Measurements from ENCODE around the gene MPV17. TPM values are rescaled to one million over a fixed set of nuclear protein-coding genes. Genes with fewer than 3 reads are reported as not detected.
"Not testable (repeated sequence)": the region's sequence is repeated elsewhere in the genome, so short reads cannot be mapped to it uniquely, and the experiment has no call there.

MPV17 gene
- total and polyA plus RNA-seq, 9 of the 15 experiments (the other 6 are each of a cell fraction or from before 2014, with no cell fraction given): 54.7 to 140 (median 70.2) TPM

DNA sequence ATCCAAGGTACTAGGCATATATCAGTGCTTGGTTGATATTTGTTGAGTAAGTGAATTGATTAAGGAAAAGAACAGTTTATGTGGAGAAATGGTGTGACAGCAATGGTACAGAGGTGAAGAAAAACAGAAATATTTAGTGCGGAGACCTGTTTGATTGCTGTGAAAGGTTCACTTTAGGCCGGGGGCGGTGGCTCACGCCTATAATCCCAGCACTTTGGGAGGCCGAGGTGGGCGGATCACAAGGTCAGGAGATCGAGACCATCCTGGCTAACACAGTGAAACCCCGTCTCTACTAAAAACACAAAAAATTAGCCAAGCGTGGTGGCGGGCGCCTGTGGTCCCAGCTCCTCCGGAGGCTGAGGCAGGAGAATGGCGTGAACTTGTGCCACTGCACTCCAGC is 54.6 kb downstream of the MPV17 start:
- in situ Hi-C loops (cut with MboI); BruUV-seq (replicated peaks); CTCF ChIA-PET (ENCODE audit: low intra/inter-chr PET ratio): not testable (repeated sequence)

DNA sequence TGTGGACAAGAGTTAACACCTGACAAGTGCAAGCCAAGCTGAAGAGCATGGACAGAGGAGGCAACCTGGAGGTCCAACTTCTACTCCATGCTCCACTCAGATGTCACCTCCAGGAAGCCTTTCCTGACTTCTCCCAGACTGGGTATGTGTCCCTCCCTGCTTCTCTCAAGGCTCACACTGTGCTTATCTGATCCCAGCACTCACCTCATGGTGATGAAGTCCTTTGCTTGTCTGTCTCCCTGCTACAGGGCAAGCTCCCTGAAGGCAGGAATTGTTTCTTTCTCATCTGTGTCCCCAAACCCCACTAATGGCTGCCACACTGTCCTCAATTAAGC is 57.4 kb downstream of the MPV17 start:
- CTCF ChIA-PET (ENCODE audit: low intra/inter-chr PET ratio): no interaction called here
- FAIRE-seq (no peak), DNase-seq (ENCODE audit: extremely low read depth in 1 of 4, low spot score in 3 of 4) (no peak), ATAC-seq (no peak)
- POLR2A ChIA-PET: interaction anchor here (1.2 kb wide), 1 partner anchor 27 kb away, joined by 4 read pairs; no protein-coding TSS in a partner anchor
- Histone ChIP-seq H3K36me3 (ENCODE audit: control insufficient read depth, insufficient read depth, low read length) (no peaks in the 10 kb centered on the region), H3K27ac (ENCODE audit: extremely low read depth, low read depth, low read length) (no peak overlapping the region), H2AFZ (ENCODE audit: low read depth, low read length) (no peak overlapping the region; the same call in 1 of the 2 replicates), H3K9me1 (ENCODE audit: control insufficient read depth, insufficient read depth, low read length) (no peaks in the 10 kb centered on the region), H3K79me2 (ENCODE audit: control insufficient read depth, insufficient read depth, low read length) (no peaks in the 10 kb centered on the region), H3K9ac (ENCODE audit: insufficient read depth in 1 of 2, low read depth in 2 of 2, low read length in 2 of 2) (no peak overlapping the region), H3K4me3 (no peak overlapping the region), H4K20me1 (replicated peaks; ENCODE audit: control insufficient read depth, insufficient read depth, low read length) (no peaks in the 10 kb centered on the region), H3K4me1 (replicated peaks in 1 of 2; ENCODE audit: control insufficient read depth in 2 of 2, insufficient read depth in 2 of 2, low read length in 2 of 2) (peaks cover 1 to 35% of the 10 kb centered on the region in 2 experiments; a peak in 4 of 5 replicates), H3K27me3 (ENCODE audit: control insufficient read depth in 2 of 2, insufficient read depth in 2 of 2, low read length in 2 of 2) (peaks cover 31 to 36% of the 10 kb centered on the region in 2 experiments; a peak in 4 of 5 replicates), H3K9me3 (replicated peaks; ENCODE audit: control insufficient read depth, insufficient read depth, low read depth, low read length) (no peaks in the 10 kb centered on the region; the same call in 1 of the 2 replicates), H3K4me2 (ENCODE audit: insufficient read depth, low read length) (no peak overlapping the region)
- TF ChIP-seq ZNF316 (IDR thresholded peaks at IDR 0.05): peak; percentile 52
- TF ChIP-seq FOXA1 (IDR thresholded peaks at IDR 0.05; ENCODE audit: borderline replicate concordance): no peak
- TF ChIP-seq RCOR1 (IDR thresholded peaks at IDR 0.05; ENCODE audit: borderline replicate concordance in 1 of 2, low read depth in 2 of 2, low read length in 2 of 2): no peak
- no peak for TF ChIP-seq KLF10 (CRISPR knock-in tag; IDR thresholded peaks at IDR 0.05)
- TF ChIP-seq U2AF1 (optimal IDR thresholded peaks at IDR 0.05; ENCODE audit: low read depth, low read length): no peak
- TF ChIP-seq ZFP36 (IDR thresholded peaks at IDR 0.05; ENCODE audit: low read depth, low read length, partially characterized antibody): peak; percentile 84
- TF ChIP-seq RBM39 (optimal IDR thresholded peaks at IDR 0.05; ENCODE audit: low read depth, low read length): no peak
- TF ChIP-seq, protein P1, sequence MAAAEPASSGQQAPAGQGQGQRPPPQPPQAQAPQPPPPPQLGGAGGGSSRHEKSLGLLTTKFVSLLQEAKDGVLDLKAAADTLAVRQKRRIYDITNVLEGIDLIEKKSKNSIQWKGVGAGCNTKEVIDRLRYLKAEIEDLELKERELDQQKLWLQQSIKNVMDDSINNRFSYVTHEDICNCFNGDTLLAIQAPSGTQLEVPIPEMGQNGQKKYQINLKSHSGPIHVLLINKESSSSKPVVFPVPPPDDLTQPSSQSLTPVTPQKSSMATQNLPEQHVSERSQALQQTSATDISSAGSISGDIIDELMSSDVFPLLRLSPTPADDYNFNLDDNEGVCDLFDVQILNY (CRISPR knock-in tag; IDR thresholded peaks at IDR 0.05): no peak
- TF ChIP-seq COPS2 (conservative IDR thresholded peaks at IDR 0.05): no peak
- TF ChIP-seq NFIC (IDR thresholded peaks at IDR 0.05): no peak
- TF ChIP-seq, protein P2, sequence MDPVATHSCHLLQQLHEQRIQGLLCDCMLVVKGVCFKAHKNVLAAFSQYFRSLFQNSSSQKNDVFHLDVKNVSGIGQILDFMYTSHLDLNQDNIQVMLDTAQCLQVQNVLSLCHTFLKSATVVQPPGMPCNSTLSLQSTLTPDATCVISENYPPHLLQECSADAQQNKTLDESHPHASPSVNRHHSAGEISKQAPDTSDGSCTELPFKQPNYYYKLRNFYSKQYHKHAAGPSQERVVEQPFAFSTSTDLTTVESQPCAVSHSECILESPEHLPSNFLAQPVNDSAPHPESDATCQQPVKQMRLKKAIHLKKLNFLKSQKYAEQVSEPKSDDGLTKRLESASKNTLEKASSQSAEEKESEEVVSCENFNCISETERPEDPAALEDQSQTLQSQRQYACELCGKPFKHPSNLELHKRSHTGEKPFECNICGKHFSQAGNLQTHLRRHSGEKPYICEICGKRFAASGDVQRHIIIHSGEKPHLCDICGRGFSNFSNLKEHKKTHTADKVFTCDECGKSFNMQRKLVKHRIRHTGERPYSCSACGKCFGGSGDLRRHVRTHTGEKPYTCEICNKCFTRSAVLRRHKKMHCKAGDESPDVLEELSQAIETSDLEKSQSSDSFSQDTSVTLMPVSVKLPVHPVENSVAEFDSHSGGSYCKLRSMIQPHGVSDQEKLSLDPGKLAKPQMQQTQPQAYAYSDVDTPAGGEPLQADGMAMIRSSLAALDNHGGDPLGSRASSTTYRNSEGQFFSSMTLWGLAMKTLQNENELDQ (CRISPR knock-in tag; IDR thresholded peaks at IDR 0.05; ENCODE audit: borderline replicate concordance): no peak
- intact Hi-C loops (cut with micrococcal nuclease): no loop called here
- no TSS peak for BruUV-seq (replicated peaks)
- in situ Hi-C loops (cut with MboI): no loop called here

More for the DNA sequence above, 54.6 kb downstream of the MPV17 start:
- H3K4me3 ChIP-seq; intact Hi-C loops (cut with micrococcal nuclease); H3K27ac ChIP-seq (ENCODE audit: extremely low read depth, low read depth, low read length); POLR2A ChIA-PET; H3K36me3 ChIP-seq (ENCODE audit: control insufficient read depth, insufficient read depth, low read length); H3K9ac ChIP-seq (ENCODE audit: insufficient read depth in 1 of 2, low read depth in 2 of 2, low read length in 2 of 2); H2AFZ ChIP-seq (ENCODE audit: low read depth, low read length); H3K4me2 ChIP-seq (ENCODE audit: insufficient read depth, low read length); H3K9me1 ChIP-seq (ENCODE audit: control insufficient read depth, insufficient read depth, low read length); FAIRE-seq; H4K20me1 ChIP-seq (replicated peaks; ENCODE audit: control insufficient read depth, insufficient read depth, low read length); ATAC-seq; H3K9me3 ChIP-seq (replicated peaks; ENCODE audit: control insufficient read depth, insufficient read depth, low read depth, low read length); DNase-seq (ENCODE audit: extremely low read depth in 1 of 4, low spot score in 3 of 4); H3K79me2 ChIP-seq (ENCODE audit: control insufficient read depth, insufficient read depth, low read length): not testable (repeated sequence)
- WGBS (ENCODE audit: insufficient coverage, low coverage, missing lambda C conversion rate): 30% methylated on average over 13 of the region's 13 CpGs
- peaks cover 19 to 25% of the 10 kb centered on the region in 2 experiments for H3K4me1 ChIP-seq (replicated peaks in 1 of 2; ENCODE audit: control insufficient read depth in 2 of 2, insufficient read depth in 2 of 2, low read length in 2 of 2)
- peaks cover 11 to 15% of the 10 kb centered on the region in 2 experiments; a peak in 4 of 5 replicates for H3K27me3 ChIP-seq (ENCODE audit: control insufficient read depth in 2 of 2, insufficient read depth in 2 of 2, low read length in 2 of 2)
- 0 out of 2 replicates have a peak, but pooled peaks have one; percentile 29 for TF ChIP-seq EGR1 (conservative IDR thresholded peaks at IDR 0.05)

Measured in K562 (cell line).